Neural progenitor cell (in vitro differentiated cells): ENCODE results near the gene GTF2IRD2.
"Not testable (repeated sequence)": the region's sequence is repeated elsewhere in the genome, so short reads cannot be mapped to it uniquely, and the experiment has no call there.

Experiments
- CTCF ChIP-seq: fragments of 200-600 bp; sonication (generic); IDR thresholded peaks from 2 replicates; pipeline ENCODE4 v1.5.1; 2017; ENCODE audit warnings: antibody characterized with exemption, mild to moderate bottlenecking
- EZH2 ChIP-seq: fragments of 200-600 bp; sonication (generic); IDR thresholded peaks from 2 replicates; pipeline ENCODE4 v1.6.1; 2017; ENCODE audit warnings: antibody characterized with exemption, mild to moderate bottlenecking, moderate library complexity

GRCh38 chr7:74829959-74830358 lies 21.4 kb downstream of the GTF2IRD2 start:
- not testable (repeated sequence) for TF ChIP-seq CTCF, EZH2
